Measurements from ENCODE around the gene SPO11. TPM values are rescaled to one million over a fixed set of nuclear protein-coding genes. Genes with fewer than 3 reads are reported as not detected.

The SPO11 gene
- total and polyA plus RNA-seq, 2 of the 13 experiments (the other 11 are each of a cell fraction or from before 2014, with no cell fraction given), result not detected

- TF ChIP-seq MXD3 (CRISPR knock-in tag; IDR thresholded peaks at IDR 0.05), result no peak; the same call in 1 of the 2 replicates
- TF ChIP-seq GRHL1 (CRISPR knock-in tag; conservative IDR thresholded peaks at IDR 0.05), result no peak
- no peak for TF ChIP-seq BORCS8-MEF2B (CRISPR knock-in tag; IDR thresholded peaks at IDR 0.05)
- no peak for TF ChIP-seq ZSCAN29 (CRISPR knock-in tag; conservative IDR thresholded peaks at IDR 0.05)
- TF ChIP-seq ZMAT3 (CRISPR knock-in tag; conservative IDR thresholded peaks at IDR 0.05), result no peak
- peak; percentile 62 for TF ChIP-seq ZNF687 (CRISPR knock-in tag; IDR thresholded peaks at IDR 0.05)
- no peak for TF ChIP-seq NCOR1 (IDR thresholded peaks at IDR 0.05; ENCODE audit: borderline replicate concordance, low read length)
- no peak for TF ChIP-seq CBFB (CRISPR knock-in tag; IDR thresholded peaks at IDR 0.05)
- TF ChIP-seq HDAC6 (IDR thresholded peaks at IDR 0.05; ENCODE audit: low read depth, low read length), result no peak
- TF ChIP-seq MTERF4 (CRISPR knock-in tag; IDR thresholded peaks at IDR 0.05), result no peak
- TF ChIP-seq MTF1 (CRISPR knock-in tag; IDR thresholded peaks at IDR 0.05), result no peak
- no peak for TF ChIP-seq ZHX2 (IDR thresholded peaks at IDR 0.05; ENCODE audit: low read depth)
- TF ChIP-seq ZHX2 (CRISPR knock-in tag; IDR thresholded peaks at IDR 0.05; ENCODE audit: borderline replicate concordance), result no peak; the same call in none of the 2 replicates
Measured at GRCh38 chr20:57390604-57391438, 61.2 kb downstream of the SPO11 start, which contains the start of gene RBM38 (continued).
